ENCODE data around the gene KCNH4.
A peak's percentile ranks its signal among the peaks of the same experiment; 100 is the strongest.
"Not testable (repeated sequence)": the region's sequence is repeated elsewhere in the genome, so short reads cannot be mapped to it uniquely, and the experiment has no call there.

Gene KCNH4

GRCh38 chr17:42155614-42156045 is 25.3 kb downstream of the KCNH4 start:
- TF ChIP-seq ZFX (IDR thresholded peaks at IDR 0.05) (no peak), CTCF (conservative IDR thresholded peaks at IDR 0.05) (no peak)
- H3K27ac ChIP-seq: peak overlapping the region; percentile 96

- peak overlapping the region; percentile 96 for H3K27ac ChIP-seq
These were observed 26.8 kb downstream of the KCNH4 start for GRCh38 chr17:42153919-42154742.

GRCh38 chr17:42146911-42147607 is 33.9 kb downstream of the KCNH4 start:
- no peak overlapping the region for H3K27ac ChIP-seq
- TF ChIP-seq ZFX (IDR thresholded peaks at IDR 0.05) (no peak), CTCF (conservative IDR thresholded peaks at IDR 0.05) (no peak)

More at GRCh38 chr17:42153919-42154742, 26.8 kb downstream of the KCNH4 start:
- TF ChIP-seq ZFX (IDR thresholded peaks at IDR 0.05) (no peak), CTCF (conservative IDR thresholded peaks at IDR 0.05) (no peak)

- not testable (repeated sequence) for H3K27ac ChIP-seq
These were observed 37.8 kb downstream of the KCNH4 start for GRCh38 chr17:42143138-42143537.

- TF ChIP-seq ZFX (IDR thresholded peaks at IDR 0.05): no peak
- TF ChIP-seq CTCF (conservative IDR thresholded peaks at IDR 0.05): no peak
- no peak overlapping the region for H3K27ac ChIP-seq
These were observed 38.5 kb downstream of the KCNH4 start for GRCh38 chr17:42142371-42142896.

GRCh38 chr17:42141382-42141781 is 39.6 kb downstream of the KCNH4 start:
- H3K27ac ChIP-seq: no peak overlapping the region
- no peak for TF ChIP-seq ZFX (IDR thresholded peaks at IDR 0.05)
- no peak for TF ChIP-seq CTCF (conservative IDR thresholded peaks at IDR 0.05)

GRCh38 chr17:42140690-42141089 is 40.3 kb downstream of the KCNH4 start:
- not testable (repeated sequence) for H3K27ac ChIP-seq

- TF ChIP-seq ZFX (IDR thresholded peaks at IDR 0.05): no peak
- H3K27ac ChIP-seq: peak overlapping the region; percentile 10
These were observed 42.0 kb downstream of the KCNH4 start for GRCh38 chr17:42138749-42139492.

Measured in C4-2B (cell line).